OCI-LY7 (cell line): ENCODE data around the gene HPSE2.

Experiments used
- CTCF ChIP-seq: fragments of 200-600 bp; sonication (generic); conservative IDR thresholded peaks from 2 replicates; pipeline ENCODE4 v1.5.1; 2014; ENCODE audit warnings: mild to moderate bottlenecking, antibody characterized with exemption, low read length, moderate library complexity, mixed read lengths
- EZH2phosphoT487 ChIP-seq: fragments of 200-600 bp; sonication (generic); IDR thresholded peaks from 2 replicates; pipeline ENCODE4 v1.6.1; 2018; ENCODE audit warnings: low read depth, borderline replicate concordance, mild to moderate bottlenecking, mixed run types, antibody characterized with exemption, low read length, moderate library complexity, mixed read lengths

- TF ChIP-seq CTCF (no peak), EZH2phosphoT487 (no peak)
These were observed 457.3 kb downstream of the HPSE2 start for GRCh38 chr10:98778277-98778759.
